Vagina (tissue), 2 donors: ENCODE measurements around the gene PCBP3. TPM values are rescaled to one million over a fixed set of nuclear protein-coding genes. Genes with fewer than 3 reads are reported as not detected.

ENCODE experiments used
- DNase-seq, 2 donors: peaks; one replicate each; pipeline ENCODE4 v3.0.0-alpha.2; 2017; ENCODE audit errors: extremely low spot score in 2 of 2
- H3K27ac ChIP-seq: fragments of 200-600 bp; sonication (generic); one replicate; pipeline ENCODE4 v1.5.1; 2019
- H3K27me3 ChIP-seq: fragments of 200-600 bp; sonication (generic); one replicate; pipeline ENCODE4 v1.5.1; 2019
- H3K36me3 ChIP-seq, 2 donors: fragments of 200-600 bp; sonication (generic); one replicate each; pipeline ENCODE4 v1.5.1; 2017 to 2019
- H3K4me1 ChIP-seq: fragments of 200-600 bp; sonication (generic); one replicate; pipeline ENCODE4 v1.5.1; 2019
- H3K4me3 ChIP-seq, 2 donors: fragments of 200-600 bp; sonication (generic); 1 replicate in 1 of 2; 2 replicates in 1 of 2; pipeline ENCODE4 v1.5.1; 2016 to 2019
- H3K9me3 ChIP-seq: fragments of 200-600 bp; sonication (generic); one replicate; pipeline ENCODE4 v1.5.1; 2019
- POLR2A ChIP-seq, 2 donors: fragments of 450-650 bp; IDR thresholded peaks; one replicate each; pipeline ENCODE4 v1.6.1; 2017; ENCODE audit warnings: antibody characterized with exemption in 2 of 2, mild to moderate bottlenecking in 2 of 2, moderate library complexity in 2 of 2
- POLR2AphosphoS5 ChIP-seq, 2 donors: sonication (generic); formaldehyde crosslinking; IDR thresholded peaks; one replicate each; pipeline ENCODE4 v1.9.0; 2017; ENCODE audit warnings: antibody characterized with exemption in 2 of 2, mild to moderate bottlenecking in 2 of 2, low read depth in 1 of 2; ENCODE audit not compliant: insufficient read depth in 1 of 2
- intact Hi-C: fragments of 100-400 bp; cut with DNase I; formaldehyde crosslinking; loops from one replicate; pipeline ENCODE4 v1.15.1; 2023
- total RNA-seq: library from RNA; depleted of rRNA; stranded (reverse); fragments of >200 nt; gene quantifications from one replicate; pipeline ENCODE4 v1.2.3, GENCODE V29; 2016
- TF ChIP-seq, protein P1 (sequence below), 3 experiments: fragments of 450-650 bp in 2 of 3; fragments of 200-600 bp in 1 of 3; sonication (generic) in 1 of 3; IDR thresholded peaks; one replicate each; pipeline ENCODE4 v1.5.1; 2017 to 2019; ENCODE audit warnings: antibody characterized with exemption in 3 of 3, mild to moderate bottlenecking in 2 of 3, moderate library complexity in 2 of 3

PCBP3 gene
- total RNA-seq, 1 donor from 2014 or later = 4.9 TPM

- no peak for DNase-seq
- intact Hi-C loops = no loop called here
- no peaks in the 10 kb centered on the region for H3K36me3 ChIP-seq
- H3K27me3 ChIP-seq = no peaks in the 10 kb centered on the region
- no peak overlapping the region for H3K27ac ChIP-seq
- no peak for TF ChIP-seq POLR2A (IDR thresholded peaks at IDR 0.05)
- TF ChIP-seq, protein P1, sequence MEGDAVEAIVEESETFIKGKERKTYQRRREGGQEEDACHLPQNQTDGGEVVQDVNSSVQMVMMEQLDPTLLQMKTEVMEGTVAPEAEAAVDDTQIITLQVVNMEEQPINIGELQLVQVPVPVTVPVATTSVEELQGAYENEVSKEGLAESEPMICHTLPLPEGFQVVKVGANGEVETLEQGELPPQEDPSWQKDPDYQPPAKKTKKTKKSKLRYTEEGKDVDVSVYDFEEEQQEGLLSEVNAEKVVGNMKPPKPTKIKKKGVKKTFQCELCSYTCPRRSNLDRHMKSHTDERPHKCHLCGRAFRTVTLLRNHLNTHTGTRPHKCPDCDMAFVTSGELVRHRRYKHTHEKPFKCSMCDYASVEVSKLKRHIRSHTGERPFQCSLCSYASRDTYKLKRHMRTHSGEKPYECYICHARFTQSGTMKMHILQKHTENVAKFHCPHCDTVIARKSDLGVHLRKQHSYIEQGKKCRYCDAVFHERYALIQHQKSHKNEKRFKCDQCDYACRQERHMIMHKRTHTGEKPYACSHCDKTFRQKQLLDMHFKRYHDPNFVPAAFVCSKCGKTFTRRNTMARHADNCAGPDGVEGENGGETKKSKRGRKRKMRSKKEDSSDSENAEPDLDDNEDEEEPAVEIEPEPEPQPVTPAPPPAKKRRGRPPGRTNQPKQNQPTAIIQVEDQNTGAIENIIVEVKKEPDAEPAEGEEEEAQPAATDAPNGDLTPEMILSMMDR (IDR thresholded peaks at IDR 0.05) = no peak
- TF ChIP-seq POLR2AphosphoS5 (IDR thresholded peaks at IDR 0.05; ENCODE audit: insufficient read depth in 1 of 2, low read depth in 1 of 2) = no peak
- no peak overlapping the region for H3K4me3 ChIP-seq
- no peaks in the 10 kb centered on the region for H3K4me1 ChIP-seq
- no peaks in the 10 kb centered on the region for H3K9me3 ChIP-seq
These were observed 225.0 kb downstream of the PCBP3 start for GRCh38 chr21:45868488-45868887.

GRCh38 chr21:45869121-45870007, 225.8 kb downstream of the PCBP3 start:
- intact Hi-C loops = no loop called here
- Histone ChIP-seq H3K27me3 (no peaks in the 10 kb centered on the region), H3K27ac (no peak overlapping the region), H3K4me3 (no peak overlapping the region), H3K36me3 (no peaks in the 10 kb centered on the region), H3K4me1 (no peaks in the 10 kb centered on the region), H3K9me3 (no peaks in the 10 kb centered on the region)
- TF ChIP-seq POLR2A (IDR thresholded peaks at IDR 0.05) = no peak
- TF ChIP-seq, protein P1 (IDR thresholded peaks at IDR 0.05) = no peak
- TF ChIP-seq POLR2AphosphoS5 (IDR thresholded peaks at IDR 0.05; ENCODE audit: insufficient read depth in 1 of 2, low read depth in 1 of 2) = no peak
- DNase-seq = no peak

- Histone ChIP-seq H3K4me3 (no peak overlapping the region), H3K9me3 (no peaks in the 10 kb centered on the region), H3K4me1 (peaks cover 10% of the 10 kb centered on the region), H3K27me3 (no peaks in the 10 kb centered on the region), H3K27ac (no peak overlapping the region), H3K36me3 (no peaks in the 10 kb centered on the region)
- no peak for TF ChIP-seq POLR2AphosphoS5 (IDR thresholded peaks at IDR 0.05; ENCODE audit: insufficient read depth in 1 of 2, low read depth in 1 of 2)
- TF ChIP-seq, protein P1 (IDR thresholded peaks at IDR 0.05) = no peak
- no peak for TF ChIP-seq POLR2A (IDR thresholded peaks at IDR 0.05)
- intact Hi-C loops = no loop called here
- DNase-seq = no peak
These were observed 226.9 kb downstream of the PCBP3 start for GRCh38 chr21:45870421-45870820.

- no peak overlapping the region for H3K27ac ChIP-seq
- DNase-seq = no peak
- H3K36me3 ChIP-seq = no peaks in the 10 kb centered on the region
- H3K27me3 ChIP-seq = no peaks in the 10 kb centered on the region
- no peaks in the 10 kb centered on the region for H3K9me3 ChIP-seq
- intact Hi-C loops = no loop called here
- TF ChIP-seq POLR2AphosphoS5 (IDR thresholded peaks at IDR 0.05; ENCODE audit: insufficient read depth in 1 of 2, low read depth in 1 of 2) (no peak), POLR2A (IDR thresholded peaks at IDR 0.05) (no peak)
- TF ChIP-seq, protein P1 (IDR thresholded peaks at IDR 0.05) = no peak
- H3K4me1 ChIP-seq = peaks cover 14% of the 10 kb centered on the region
- H3K4me3 ChIP-seq = no peak overlapping the region
These were observed 227.5 kb downstream of the PCBP3 start for GRCh38 chr21:45870851-45871615.
